Raji (cell line): ENCODE results near the gene PTTG1IP.

Experiments
- POLR2A ChIP-seq: IDR thresholded peaks from 2 replicates; pipeline ENCODE4 v1.6.1; 2011; ENCODE audit warnings: low read depth, low read length, control low read depth; ENCODE audit not compliant: insufficient read depth

Gene PTTG1IP

DNA sequence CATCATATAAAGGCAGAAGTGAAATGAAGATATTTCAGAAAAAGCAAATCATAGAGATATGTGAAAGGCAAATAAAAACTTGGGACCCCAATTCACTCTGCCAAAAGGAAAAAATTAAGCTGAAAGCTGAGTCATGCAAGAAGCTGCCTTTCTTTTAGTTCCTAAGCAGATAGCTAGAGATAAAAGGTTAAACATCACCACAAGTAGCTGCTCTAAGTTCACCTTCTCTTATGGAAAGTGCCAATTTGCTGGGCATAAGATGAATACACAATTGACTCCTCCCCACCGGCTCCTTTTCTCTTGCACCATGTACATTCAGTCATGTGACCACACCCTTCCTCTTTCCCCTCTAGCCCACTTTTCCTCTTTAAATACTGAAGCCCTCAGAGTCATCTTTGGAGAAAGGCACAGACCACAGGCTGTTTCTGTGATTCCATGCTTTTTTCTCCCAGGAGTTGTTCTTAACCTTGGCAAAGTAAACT, 50.3 kb downstream of the PTTG1IP start:
- no peak for TF ChIP-seq POLR2A

DNA sequence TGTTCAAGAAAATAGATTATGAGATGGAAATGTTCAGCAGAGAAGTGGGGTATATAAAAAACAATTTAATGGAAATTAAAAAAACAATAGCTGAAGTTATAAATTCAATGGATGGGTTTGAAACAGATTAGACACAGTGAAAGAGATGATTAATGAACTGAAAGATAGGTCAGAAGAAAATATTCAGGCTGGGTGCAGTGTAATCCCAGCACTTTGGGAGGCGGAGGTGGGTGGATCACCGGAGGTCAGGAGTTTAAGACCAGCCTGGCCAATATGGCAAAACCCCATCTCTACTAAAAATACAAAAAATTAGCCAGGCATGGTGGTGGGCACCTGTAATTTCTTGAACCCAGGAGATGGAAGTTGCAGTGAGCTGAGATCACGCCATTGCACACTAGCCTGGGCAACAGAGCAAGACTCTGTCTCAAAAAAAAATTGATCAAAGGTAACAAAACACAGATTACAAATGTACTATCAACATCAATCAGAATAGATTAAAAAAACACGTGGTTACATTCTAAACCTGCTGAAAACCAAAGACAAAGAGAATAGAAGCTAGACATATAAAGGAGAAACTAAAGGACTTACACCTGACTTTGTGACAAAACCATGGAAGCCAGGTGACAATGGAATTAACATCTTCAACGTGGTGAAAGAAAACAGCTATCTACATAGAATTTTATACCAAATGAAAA, 50.9 kb downstream of the PTTG1IP start:
- TF ChIP-seq POLR2A = no peak

DNA sequence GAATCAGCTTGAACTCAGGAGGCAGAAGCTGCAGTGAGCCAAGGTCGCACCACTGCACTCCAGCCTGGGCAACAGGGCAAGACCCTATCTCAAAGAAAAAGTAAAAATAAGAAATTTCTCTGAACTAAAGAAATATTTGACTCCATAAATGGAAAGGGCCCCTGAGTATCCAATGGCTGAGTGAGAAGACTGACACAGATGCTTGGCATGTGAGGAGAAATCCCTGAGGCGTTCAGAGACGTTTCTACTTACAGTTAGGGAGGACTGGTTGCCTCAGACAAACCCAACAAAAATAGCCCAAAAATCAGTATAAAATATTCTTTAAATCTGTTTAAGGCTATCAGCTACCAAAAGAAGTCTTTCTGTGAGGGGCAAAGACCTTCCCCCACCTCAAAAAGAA, 52.6 kb downstream of the PTTG1IP start:
- no peak for TF ChIP-seq POLR2A

DNA sequence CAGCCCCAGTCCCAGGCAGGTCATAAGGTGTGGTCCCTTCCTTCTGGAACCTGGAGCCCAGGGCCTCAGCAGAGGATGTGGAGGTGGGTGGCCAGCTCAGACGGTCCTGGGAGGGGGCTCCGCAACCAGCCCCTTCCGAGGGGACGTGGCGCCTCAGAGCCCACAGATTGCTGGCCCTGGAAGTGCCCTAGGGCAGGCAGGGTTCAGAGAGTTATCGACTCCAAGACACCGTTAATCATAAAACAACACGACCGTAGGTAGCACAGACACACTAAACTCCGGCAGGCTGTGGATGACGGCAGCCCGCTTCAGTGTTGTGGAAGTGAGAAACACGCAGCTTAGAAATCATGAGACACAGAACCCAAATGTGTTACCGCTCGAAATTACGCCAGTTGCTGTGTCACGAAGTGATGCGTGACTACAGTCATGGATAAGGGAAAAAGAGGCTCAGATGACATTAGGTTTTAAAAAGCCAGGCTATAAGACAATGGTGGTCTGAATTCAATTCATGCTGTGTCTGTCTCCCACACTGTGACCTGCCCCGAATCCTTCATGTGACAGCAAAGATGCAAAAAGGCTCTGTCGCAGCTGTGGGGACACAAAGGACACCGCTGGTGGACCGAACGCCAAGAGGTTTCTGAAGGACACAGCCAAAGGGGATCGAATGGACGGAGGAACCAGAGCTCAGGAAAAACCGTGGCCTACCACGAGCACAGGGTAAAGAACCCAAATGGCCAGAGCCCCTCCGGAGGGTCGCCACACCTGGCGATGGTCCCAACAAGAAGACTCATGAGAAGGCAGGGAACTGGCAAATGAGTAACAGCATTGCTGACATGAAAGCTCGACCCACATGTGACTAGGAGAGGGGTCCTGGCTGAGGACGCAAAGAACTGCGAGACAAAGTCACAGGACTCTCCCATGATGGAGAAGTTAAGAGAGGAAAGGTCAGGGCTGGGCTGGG, 53.9 kb downstream of the PTTG1IP start:
- 0 out of 2 replicates have a peak, but pooled peaks have one; percentile 13 for TF ChIP-seq POLR2A

DNA sequence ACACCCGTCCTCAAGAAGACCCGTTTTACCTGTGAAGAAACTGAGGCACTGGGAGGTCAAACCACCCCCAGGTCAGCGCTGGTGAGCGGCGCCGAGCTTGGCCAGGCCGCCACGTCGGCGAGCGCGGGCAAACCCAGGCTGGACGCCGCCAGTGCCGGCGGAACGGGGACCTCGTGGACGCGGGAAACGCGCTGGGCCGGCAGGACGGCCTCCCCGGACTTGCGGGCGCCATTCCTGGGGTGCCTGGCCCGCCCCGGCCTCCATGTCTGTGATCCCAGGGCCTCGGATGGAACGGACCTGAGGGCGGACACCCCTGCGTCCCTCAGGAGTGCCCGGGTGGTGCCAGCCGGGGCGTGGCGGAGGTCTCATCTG, 54.9 kb downstream of the PTTG1IP start:
- TF ChIP-seq POLR2A = no peak

DNA sequence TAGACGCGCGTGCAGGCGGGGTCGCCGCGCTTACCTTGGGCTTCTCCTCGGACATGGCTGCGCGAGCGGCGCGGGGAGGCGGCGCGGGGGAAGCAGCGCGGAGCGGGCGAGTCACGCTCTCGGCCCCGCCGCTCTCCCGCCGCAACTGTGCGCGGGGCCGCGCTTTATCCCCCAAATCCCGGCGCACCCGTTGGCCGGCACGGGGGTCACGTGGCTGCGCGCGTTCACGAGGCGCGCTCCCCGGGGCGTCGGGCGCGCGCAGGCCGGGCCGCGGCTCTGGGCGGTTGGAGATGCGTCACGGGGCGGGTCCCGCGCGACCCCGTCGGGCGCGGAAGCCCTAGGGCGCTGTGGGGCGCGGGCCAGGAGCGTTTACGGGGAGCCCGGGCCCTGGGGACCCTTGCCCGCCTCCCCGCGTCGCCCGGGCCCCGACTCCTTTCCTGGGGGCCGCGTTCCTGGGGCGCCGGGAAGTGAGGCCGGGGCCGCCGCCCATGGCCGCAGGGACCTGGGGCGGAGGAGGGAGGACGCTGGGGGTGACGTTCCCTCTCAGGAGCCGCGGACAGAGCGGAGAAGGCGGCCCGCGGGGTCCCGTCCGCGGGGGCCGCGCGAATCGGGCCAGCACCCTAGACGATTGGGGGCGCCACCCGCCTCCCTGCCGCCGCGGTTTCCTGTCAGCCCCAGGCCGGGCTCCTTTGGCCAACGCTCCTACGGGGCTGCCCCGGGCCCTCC, 55.4 kb downstream of the PTTG1IP start, which contains the start of gene SUMO3:
TSS of gene SUMO3 (minus strand) at position 149 of the 726 bp plus-strand sequence. CDS start at position 55, 94 bp downstream.
- TF ChIP-seq POLR2A = no peak; the same call in 1 of the 2 replicates

DNA sequence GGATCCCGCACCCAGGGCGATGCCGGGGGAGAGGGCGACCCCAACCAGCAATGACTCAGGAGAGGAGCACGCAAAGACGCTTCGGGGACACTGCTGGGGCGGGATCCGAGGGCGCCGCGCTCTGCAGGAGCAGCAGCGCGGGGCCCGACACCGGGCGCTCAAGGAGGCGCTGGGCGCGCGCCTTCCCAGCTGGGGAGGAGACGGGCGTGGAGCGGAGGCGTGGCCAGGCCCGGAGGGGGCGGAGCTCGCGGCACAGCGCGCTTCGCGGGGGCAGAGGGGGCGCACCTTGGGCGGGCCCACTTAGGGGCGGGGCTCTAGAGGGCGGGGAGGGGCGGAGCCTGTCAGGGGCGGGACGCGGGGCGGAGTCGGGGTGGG, 56.0 kb downstream of the PTTG1IP start:
- no peak for TF ChIP-seq POLR2A

DNA sequence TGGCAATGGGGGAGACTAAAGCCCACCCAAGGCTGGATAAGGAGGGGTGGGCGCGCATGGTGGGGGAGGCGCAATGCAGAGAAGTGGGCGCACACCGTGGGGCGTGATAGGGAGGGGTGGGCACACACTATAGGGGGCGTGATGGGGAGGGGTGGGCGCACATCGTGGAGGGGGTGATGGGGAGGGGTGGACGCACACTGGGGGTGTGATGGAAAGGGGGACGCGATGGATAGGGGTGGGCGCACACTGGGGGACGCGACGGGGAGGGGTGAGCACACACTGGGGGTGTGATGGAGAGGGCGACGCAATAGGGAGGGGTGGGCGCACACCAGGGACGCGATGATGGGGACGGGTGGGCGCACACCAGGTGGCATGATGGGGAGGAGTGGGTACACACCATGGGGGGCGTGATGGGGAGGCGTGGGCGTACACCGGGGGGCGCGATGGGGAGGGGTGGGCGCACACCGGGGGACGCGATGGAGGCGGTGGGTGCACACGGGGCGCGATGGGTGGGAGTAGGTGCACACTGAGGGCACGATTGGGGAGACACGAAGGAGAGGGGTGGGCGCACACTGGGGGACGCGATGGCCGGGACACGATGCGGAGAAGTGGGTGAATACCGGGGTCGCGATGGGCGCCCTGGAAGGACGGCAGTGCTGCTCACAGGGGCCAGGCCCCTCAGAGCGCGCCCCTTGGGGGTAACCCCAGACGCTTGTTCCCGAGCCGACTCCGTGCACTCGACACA, 56.6 kb downstream of the PTTG1IP start:
- TF ChIP-seq POLR2A = no peak

DNA sequence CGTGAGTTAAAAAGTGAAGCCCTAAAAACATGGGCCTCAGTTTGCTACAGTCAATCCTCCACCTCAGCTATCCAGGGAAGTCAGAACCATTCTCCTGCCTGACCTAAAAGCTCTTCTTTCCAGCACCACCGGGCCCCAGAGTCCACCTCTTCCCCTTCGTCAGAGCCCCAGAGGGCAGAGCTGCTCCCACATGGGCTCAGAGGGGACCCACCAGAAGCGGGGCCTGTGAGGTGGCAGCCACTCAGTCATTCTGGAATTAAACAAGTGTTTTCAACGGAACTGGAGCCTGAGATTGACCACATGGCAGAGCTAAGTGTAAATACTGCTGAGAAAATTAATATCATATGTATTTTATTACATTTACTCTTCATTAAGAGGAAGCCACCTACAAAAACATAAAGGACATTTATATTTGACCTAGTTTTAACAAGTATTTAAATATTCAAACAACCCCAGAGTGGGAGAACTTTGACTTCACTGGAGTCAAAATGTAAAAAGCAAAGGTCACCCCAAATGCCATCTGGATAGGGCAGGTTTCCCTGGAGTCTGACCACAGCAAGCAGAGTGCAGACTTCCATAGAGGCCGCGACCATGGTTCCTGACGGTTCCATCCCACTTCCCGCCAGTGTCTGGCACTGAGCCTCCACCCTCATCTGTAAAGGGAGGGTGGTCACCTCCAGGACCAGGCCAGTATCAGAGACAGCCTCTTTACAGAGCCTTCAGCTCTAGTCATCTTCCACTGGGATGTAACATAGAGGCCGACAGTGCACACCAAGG, 57.5 kb downstream of the PTTG1IP start:
- no peak for TF ChIP-seq POLR2A

DNA sequence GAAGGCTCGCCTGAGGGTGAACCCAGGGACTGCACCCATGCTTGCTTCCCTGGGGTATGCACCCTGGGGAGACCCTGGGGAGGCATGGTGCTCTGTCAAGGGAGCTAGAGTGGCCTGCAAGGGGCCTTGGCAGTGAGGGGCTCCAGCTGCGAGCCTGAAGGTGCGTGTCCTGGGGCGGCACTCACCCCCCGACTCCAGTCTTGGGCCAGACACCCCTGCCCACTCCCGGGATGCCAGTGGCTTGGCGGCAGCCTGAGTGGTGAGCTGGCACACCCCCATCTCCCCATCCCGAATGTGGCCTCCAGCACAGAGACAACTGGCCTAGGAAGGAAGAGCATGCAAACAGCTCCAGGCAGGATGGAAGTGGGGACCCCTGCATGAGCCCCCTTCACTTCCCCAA, 58.3 kb downstream of the PTTG1IP start:
- no peak for TF ChIP-seq POLR2A

DNA sequence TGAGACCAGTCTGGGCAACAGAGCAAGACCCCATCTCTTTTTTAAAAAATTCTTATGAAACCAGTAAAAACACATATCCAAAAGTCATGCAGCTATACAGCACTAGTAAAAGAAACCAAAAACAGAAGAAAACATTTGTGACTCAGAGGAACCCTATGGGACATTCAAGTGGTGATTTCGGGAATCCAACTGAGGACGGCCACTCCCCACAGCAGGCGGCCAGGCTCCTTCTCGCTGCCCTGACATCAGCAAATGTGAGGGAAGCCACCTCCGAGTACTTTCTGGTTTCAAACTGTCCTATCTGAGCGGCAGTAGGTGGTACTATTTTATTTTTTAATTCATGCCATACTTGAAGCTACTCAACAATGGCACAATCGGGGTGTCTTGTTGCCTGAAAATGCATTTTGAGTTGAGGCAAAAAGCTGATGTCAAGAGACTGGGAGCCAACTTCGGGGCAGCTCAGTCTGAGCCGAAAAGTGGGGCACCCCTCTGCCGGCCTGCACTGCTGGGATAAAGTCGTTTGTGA, 58.9 kb downstream of the PTTG1IP start:
- TF ChIP-seq POLR2A = no peak

DNA sequence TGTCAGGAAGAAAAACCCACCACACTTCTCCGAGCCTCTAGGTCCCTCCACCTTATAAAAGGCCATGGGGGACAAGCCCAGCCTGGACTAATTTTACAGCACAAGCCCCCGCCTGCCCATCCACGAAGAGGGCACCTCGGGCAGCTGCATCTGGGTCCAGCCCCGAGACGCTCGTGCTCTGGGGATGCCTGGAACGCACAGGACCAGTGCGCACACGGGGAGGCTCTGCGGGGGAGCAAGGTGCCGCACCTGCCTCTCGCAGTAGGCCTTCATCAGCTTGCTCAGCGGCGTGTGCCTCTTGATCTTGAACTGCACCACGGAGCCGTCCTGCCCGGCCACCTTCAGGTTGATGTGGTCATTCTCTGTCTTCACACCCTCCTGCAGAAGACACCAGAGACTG, 59.8 kb downstream of the PTTG1IP start:
- no peak for TF ChIP-seq POLR2A

DNA sequence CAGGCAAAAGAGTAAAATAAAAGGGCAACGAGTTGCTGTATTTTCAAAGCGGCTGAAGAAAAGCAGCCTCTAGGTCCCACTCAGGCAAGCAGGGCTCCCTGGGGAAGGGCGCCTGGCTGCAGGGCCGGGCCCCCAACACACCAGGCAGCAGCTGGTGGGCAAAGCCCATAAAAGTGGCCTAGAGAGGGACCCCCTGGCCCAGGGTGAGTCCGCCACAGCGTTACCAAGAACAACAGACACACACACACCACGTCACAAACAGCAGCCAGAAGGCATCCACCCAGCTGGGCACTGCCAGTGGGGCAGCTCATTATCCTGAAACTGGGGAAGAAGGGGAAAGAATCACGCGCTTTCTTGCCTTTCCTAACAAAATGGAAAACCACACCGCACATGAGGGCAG, 60.3 kb downstream of the PTTG1IP start:
- TF ChIP-seq POLR2A = no peak

DNA sequence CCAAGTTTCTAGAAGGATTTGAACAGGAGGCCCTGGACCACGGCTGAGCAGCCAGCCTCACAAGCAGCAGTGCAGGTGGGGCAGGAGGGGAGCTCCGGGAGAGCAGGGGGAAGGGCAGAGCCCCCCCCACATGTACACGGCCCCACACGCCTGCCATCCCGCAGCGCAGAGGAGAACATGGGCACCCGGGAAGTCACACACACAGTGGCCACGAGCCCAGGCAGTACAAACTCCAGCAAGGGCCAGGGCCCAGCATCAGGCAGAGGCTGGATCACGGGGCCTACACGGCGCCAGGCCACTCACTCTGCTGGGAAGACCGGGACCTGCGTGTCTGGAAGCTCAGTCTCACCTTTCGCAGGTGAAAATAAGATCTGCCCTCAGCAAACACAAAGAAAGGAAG, 60.9 kb downstream of the PTTG1IP start:
- no peak for TF ChIP-seq POLR2A

DNA sequence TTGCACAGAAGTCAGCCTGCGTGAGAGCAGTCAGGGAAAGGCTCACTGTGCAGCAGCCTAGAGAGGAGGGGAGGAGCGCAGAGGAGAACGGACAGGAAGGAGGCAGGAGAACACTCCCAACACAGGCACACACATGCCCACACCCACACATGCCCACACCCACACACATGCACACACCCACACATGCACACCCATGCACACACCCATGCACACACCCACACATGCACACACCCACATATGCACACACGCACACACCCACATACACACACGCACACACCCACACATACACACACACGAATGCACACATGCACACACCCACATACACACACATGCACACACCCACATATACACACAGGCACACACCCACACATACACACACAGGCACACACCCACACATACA, 62.7 kb downstream of the PTTG1IP start:
- no peak for TF ChIP-seq POLR2A
